ENCODE results near the gene WSCD2.

- no peak for TF ChIP-seq EP300 (conservative IDR thresholded peaks at IDR 0.05; ENCODE audit: poor library complexity, severe bottlenecking)
- TF ChIP-seq EZH2 (IDR thresholded peaks at IDR 0.05; ENCODE audit: borderline replicate concordance, insufficient read depth, low read length, poor library complexity, severe bottlenecking) = no peak
- TF ChIP-seq, protein P1, sequence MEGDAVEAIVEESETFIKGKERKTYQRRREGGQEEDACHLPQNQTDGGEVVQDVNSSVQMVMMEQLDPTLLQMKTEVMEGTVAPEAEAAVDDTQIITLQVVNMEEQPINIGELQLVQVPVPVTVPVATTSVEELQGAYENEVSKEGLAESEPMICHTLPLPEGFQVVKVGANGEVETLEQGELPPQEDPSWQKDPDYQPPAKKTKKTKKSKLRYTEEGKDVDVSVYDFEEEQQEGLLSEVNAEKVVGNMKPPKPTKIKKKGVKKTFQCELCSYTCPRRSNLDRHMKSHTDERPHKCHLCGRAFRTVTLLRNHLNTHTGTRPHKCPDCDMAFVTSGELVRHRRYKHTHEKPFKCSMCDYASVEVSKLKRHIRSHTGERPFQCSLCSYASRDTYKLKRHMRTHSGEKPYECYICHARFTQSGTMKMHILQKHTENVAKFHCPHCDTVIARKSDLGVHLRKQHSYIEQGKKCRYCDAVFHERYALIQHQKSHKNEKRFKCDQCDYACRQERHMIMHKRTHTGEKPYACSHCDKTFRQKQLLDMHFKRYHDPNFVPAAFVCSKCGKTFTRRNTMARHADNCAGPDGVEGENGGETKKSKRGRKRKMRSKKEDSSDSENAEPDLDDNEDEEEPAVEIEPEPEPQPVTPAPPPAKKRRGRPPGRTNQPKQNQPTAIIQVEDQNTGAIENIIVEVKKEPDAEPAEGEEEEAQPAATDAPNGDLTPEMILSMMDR (IDR thresholded peaks at IDR 0.05; ENCODE audit: poor library complexity, severe bottlenecking) = no peak
- TF ChIP-seq MXI1 (conservative IDR thresholded peaks at IDR 0.05; ENCODE audit: poor library complexity, severe bottlenecking) = no peak
- no peak for TF ChIP-seq POLR2AphosphoS5 (IDR thresholded peaks at IDR 0.05)
- TF ChIP-seq SMC3 (conservative IDR thresholded peaks at IDR 0.05; ENCODE audit: poor library complexity) = no peak
- no peak for TF ChIP-seq RAD21 (conservative IDR thresholded peaks at IDR 0.05)
- TF ChIP-seq TAF1 (IDR thresholded peaks at IDR 0.05; ENCODE audit: low read depth) = no peak
These were observed 28.9 kb downstream of the WSCD2 start for GRCh38 chr12:108157870-108158459.

Data from neural cell (in vitro differentiated cells).